ENCODE data around the gene NEK6. TPM values are rescaled to one million over a fixed set of nuclear protein-coding genes. Genes with fewer than 3 reads are reported as not detected.

The NEK6 gene
- total RNA-seq, 2 experiments from 2014 or later = 5.6 to 16.4 TPM

- Histone ChIP-seq H2AFZ (ENCODE audit: low read length) (no peak overlapping the region), H3K79me2 (ENCODE audit: insufficient read depth, low read depth, low read length) (no peaks in the 10 kb centered on the region), H3K4me2 (ENCODE audit: low read length) (no peak overlapping the region), H3K4me1 (ENCODE audit: insufficient read depth, low read length, poor library complexity, severe bottlenecking) (no peaks in the 10 kb centered on the region), H3K9me2 (ENCODE audit: insufficient read depth, low read length) (no peaks in the 10 kb centered on the region), H4K20me1 (ENCODE audit: insufficient read depth, low read length) (no peaks in the 10 kb centered on the region), H3K27ac (ENCODE audit: low read depth, low read length, poor library complexity, severe bottlenecking) (no peak overlapping the region), H3K9me3 (ENCODE audit: low read length) (no peaks in the 10 kb centered on the region), H3K4me3 (ENCODE audit: low read depth, low read length, poor library complexity, severe bottlenecking) (no peak overlapping the region), H3K36me3 (ENCODE audit: insufficient read depth, low read length) (no peaks in the 10 kb centered on the region)
- ChIA-PET CTCF (ENCODE audit: unreplicated experiment) (no interaction called here), POLR2A (interaction anchor here (0.6 kb wide), 2 partner anchors 21 to 65 kb away, joined by 3 to 4 read pairs; no protein-coding TSS in a partner anchor)
- intact Hi-C loops (cut with micrococcal nuclease; ENCODE audit: unreplicated experiment) = no loop called here
- BruUV-seq (replicated peaks) = no TSS peak
- DNase-seq (ENCODE audit: low spot score) = no peak
- TF ChIP-seq EZH2phosphoT487 (IDR thresholded peaks at IDR 0.05; ENCODE audit: borderline replicate concordance, low read depth, low read length) (no peak), CTCF (conservative IDR thresholded peaks at IDR 0.05; ENCODE audit: low read length) (no peak)
These were observed 51.9 kb downstream of the NEK6 start for GRCh38 chr9:124309667-124310084.

- Histone ChIP-seq H2AFZ (ENCODE audit: low read length) (no peak overlapping the region), H3K4me1 (ENCODE audit: insufficient read depth, low read length, poor library complexity, severe bottlenecking) (no peaks in the 10 kb centered on the region), H3K27ac (ENCODE audit: low read depth, low read length, poor library complexity, severe bottlenecking) (no peak overlapping the region), H4K20me1 (ENCODE audit: insufficient read depth, low read length) (no peaks in the 10 kb centered on the region), H3K4me2 (ENCODE audit: low read length) (no peak overlapping the region), H3K79me2 (ENCODE audit: insufficient read depth, low read depth, low read length) (no peaks in the 10 kb centered on the region), H3K9me3 (ENCODE audit: low read length) (no peaks in the 10 kb centered on the region), H3K9me2 (ENCODE audit: insufficient read depth, low read length) (no peaks in the 10 kb centered on the region), H3K4me3 (ENCODE audit: low read depth, low read length, poor library complexity, severe bottlenecking) (no peak overlapping the region), H3K36me3 (ENCODE audit: insufficient read depth, low read length) (no peaks in the 10 kb centered on the region)
- DNase-seq (ENCODE audit: low spot score) = no peak
- BruUV-seq (replicated peaks) = no TSS peak
- CTCF ChIA-PET (ENCODE audit: unreplicated experiment) = interaction anchor here (0.6 kb wide), 1 partner anchor 1924 kb away, joined by 3 read pairs; no protein-coding TSS in a partner anchor
- POLR2A ChIA-PET = no interaction called here
- intact Hi-C loops (cut with micrococcal nuclease; ENCODE audit: unreplicated experiment) = no loop called here
- TF ChIP-seq EZH2phosphoT487 (IDR thresholded peaks at IDR 0.05; ENCODE audit: borderline replicate concordance, low read depth, low read length) = no peak
- TF ChIP-seq CTCF (conservative IDR thresholded peaks at IDR 0.05; ENCODE audit: low read length) = peak; percentile 46
These were observed 53.5 kb downstream of the NEK6 start for GRCh38 chr9:124311283-124311682.

GRCh38 chr9:124312290-124313265 lies 54.8 kb downstream of the NEK6 start:
- Histone ChIP-seq H3K4me2 (ENCODE audit: low read length) (no peak overlapping the region), H3K4me3 (ENCODE audit: low read depth, low read length, poor library complexity, severe bottlenecking) (no peak overlapping the region), H3K9me2 (ENCODE audit: insufficient read depth, low read length) (no peaks in the 10 kb centered on the region), H3K4me1 (ENCODE audit: insufficient read depth, low read length, poor library complexity, severe bottlenecking) (no peaks in the 10 kb centered on the region), H3K9me3 (ENCODE audit: low read length) (no peaks in the 10 kb centered on the region), H3K79me2 (ENCODE audit: insufficient read depth, low read depth, low read length) (no peaks in the 10 kb centered on the region), H4K20me1 (ENCODE audit: insufficient read depth, low read length) (no peaks in the 10 kb centered on the region), H3K36me3 (ENCODE audit: insufficient read depth, low read length) (no peaks in the 10 kb centered on the region), H3K27ac (ENCODE audit: low read depth, low read length, poor library complexity, severe bottlenecking) (no peak overlapping the region), H2AFZ (ENCODE audit: low read length) (no peak overlapping the region)
- TF ChIP-seq CTCF (conservative IDR thresholded peaks at IDR 0.05; ENCODE audit: low read length) (peak; percentile 49; the same call in 1 of the 2 replicates), EZH2phosphoT487 (IDR thresholded peaks at IDR 0.05; ENCODE audit: borderline replicate concordance, low read depth, low read length) (no peak)
- no TSS peak for BruUV-seq (replicated peaks)
- intact Hi-C loops (cut with micrococcal nuclease; ENCODE audit: unreplicated experiment) = no loop called here
- ChIA-PET POLR2A (interaction anchor here (0.6 kb wide), 1 partner anchor 286 kb away, joined by 4 read pairs; no protein-coding TSS in a partner anchor), CTCF (ENCODE audit: unreplicated experiment) (no interaction called here)
- no peak for DNase-seq (ENCODE audit: low spot score)
